H1 (cell line): ENCODE results near the gene ITGB4. TPM values are rescaled to one million over a fixed set of nuclear protein-coding genes. Genes with fewer than 3 reads are reported as not detected.

Experiments used
- JUND ChIP-seq: IDR thresholded peaks from 2 replicates; pipeline ENCODE4 v1.6.1; 2011; ENCODE audit warnings: mild to moderate bottlenecking, improper control_type of control experiment, low read length
- KDM4A ChIP-seq: IDR thresholded peaks from one replicate; pipeline ENCODE4 v1.7.1; 2012; ENCODE audit warnings: low read depth, mild to moderate bottlenecking, moderate library complexity, low read length, inconsistent platforms; ENCODE audit not compliant: severe bottlenecking
- PHF8 ChIP-seq: fragments of 200-600 bp; sonication (generic); conservative IDR thresholded peaks from 2 replicates; pipeline ENCODE4 v1.7.1; 2012; ENCODE audit warnings: low read depth, mild to moderate bottlenecking, inconsistent platforms, low read length, moderate library complexity
- RXRA ChIP-seq: IDR thresholded peaks from 2 replicates; pipeline ENCODE4 v1.6.1; 2011; ENCODE audit warnings: low read depth, mild to moderate bottlenecking, low read length, moderate library complexity; ENCODE audit not compliant: insufficient read depth
- SIRT6 ChIP-seq: IDR thresholded peaks from one replicate; pipeline ENCODE4 v1.7.1; 2012; ENCODE audit warnings: low read length, inconsistent platforms
- SIX5 ChIP-seq: IDR thresholded peaks from 2 replicates; pipeline ENCODE4 v1.6.1; 2011; ENCODE audit warnings: mild to moderate bottlenecking, low read depth, low read length
- TAF7 ChIP-seq: optimal IDR thresholded peaks from 2 replicates; pipeline ENCODE3; 2011; ENCODE audit warnings: low read depth, mild to moderate bottlenecking, inconsistent platforms, low read length, moderate library complexity, borderline replicate concordance
- ZNF274 ChIP-seq: IDR thresholded peaks from 2 replicates; pipeline ENCODE4 v1.7.0; 2012; ENCODE audit warnings: low read length, borderline replicate concordance; ENCODE audit errors: extremely low read depth
- polyA plus RNA-seq, 7 experiments: library from polyadenylated mRNA; depleted of rRNA in 3 of 7; stranded (reverse) in 5 of 7; unstranded in 2 of 7; fragments of >200 nt in 5 of 7; fragments of 200-250 nt in 2 of 7; gene quantifications; 1 replicate in 5 of 7; 2 replicates in 1 of 7; 4 replicates in 1 of 7; pipeline versions ENCODE4 v1.2.1 to v1.2.3, GENCODE V29; 2011 to 2013; ENCODE audit warnings: missing spikeins in 2 of 7, mixed read lengths in 2 of 7
- total RNA-seq: library from RNA; stranded (reverse); fragmentation: NEBNext Ultra II Directional; extraction: Animal tissue kit (Norgen Biotek cat#: 25700); gene quantifications from 2 replicates; pipeline ENCODE4 v1.2.1, GENCODE V29; 2021
- TF ChIP-seq, protein P1 (sequence below): IDR thresholded peaks from 2 replicates; pipeline ENCODE4 v1.6.1; 2012; ENCODE audit warnings: low read length, inconsistent platforms

Gene ITGB4
- total and polyA plus RNA-seq, 2 of the 8 experiments (the other 6 are each of a cell fraction or from before 2014, with no cell fraction given): 5.2 to 5.6 TPM

DNA sequence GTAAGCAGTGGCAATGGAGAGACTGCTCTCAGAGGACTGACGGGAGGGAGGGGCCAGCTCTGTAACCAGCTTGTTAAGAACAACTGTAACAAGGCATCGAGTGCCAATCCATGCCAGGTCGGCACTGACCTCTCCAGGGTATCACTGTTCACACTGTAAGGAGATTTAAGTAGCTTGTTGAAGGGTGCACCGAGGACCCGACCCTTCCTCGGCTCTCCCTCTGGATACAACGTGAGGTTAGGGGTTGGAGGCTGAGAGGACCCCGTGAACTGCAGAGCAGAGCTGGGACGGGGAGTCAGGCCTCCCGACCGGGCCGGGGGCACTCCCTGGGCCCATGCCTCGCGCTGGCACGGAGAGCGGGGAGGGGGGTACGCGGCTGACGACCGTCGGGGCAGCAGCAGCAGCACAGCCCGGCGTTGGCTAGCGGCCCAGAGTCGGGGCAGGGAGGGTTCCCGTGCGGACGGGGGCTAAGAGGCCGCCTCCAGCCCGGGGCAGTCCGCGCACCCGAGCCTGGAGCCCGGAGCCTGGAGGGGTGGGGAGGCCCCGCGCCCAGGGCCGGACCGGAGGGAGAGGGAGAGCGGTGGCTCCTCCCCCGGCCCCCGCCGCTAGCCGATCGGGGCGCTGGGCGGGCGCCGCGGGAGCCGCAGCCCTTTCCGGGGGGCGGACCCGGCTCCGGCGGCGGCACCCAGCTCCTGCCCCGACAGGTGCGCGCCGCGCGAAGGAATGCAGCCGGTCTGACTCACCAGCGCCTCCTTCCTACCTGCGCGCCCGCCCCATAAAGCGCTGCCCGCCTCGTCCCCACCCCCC, at the start of gene ITGB4 (continued):
- peak; percentile 58; the same call in 1 of the 2 replicates for TF ChIP-seq JUND
- TF ChIP-seq TAF7: peak; percentile 19
- no peak for TF ChIP-seq RXRA
- no peak for TF ChIP-seq SIRT6
- TF ChIP-seq ZNF274: no peak
- TF ChIP-seq, protein P1, sequence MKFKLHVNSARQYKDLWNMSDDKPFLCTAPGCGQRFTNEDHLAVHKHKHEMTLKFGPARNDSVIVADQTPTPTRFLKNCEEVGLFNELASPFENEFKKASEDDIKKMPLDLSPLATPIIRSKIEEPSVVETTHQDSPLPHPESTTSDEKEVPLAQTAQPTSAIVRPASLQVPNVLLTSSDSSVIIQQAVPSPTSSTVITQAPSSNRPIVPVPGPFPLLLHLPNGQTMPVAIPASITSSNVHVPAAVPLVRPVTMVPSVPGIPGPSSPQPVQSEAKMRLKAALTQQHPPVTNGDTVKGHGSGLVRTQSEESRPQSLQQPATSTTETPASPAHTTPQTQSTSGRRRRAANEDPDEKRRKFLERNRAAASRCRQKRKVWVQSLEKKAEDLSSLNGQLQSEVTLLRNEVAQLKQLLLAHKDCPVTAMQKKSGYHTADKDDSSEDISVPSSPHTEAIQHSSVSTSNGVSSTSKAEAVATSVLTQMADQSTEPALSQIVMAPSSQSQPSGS: no peak
- TF ChIP-seq KDM4A: peak; percentile 69
- TF ChIP-seq PHF8: peak; percentile 59
- no peak for TF ChIP-seq SIX5
